ENCODE results near the gene DLG2. TPM values are rescaled to one million over a fixed set of nuclear protein-coding genes. Genes with fewer than 3 reads are reported as not detected.

DLG2 gene
- total and polyA plus RNA-seq, 12 donors = 1.0 to 14.8 (median 7.4) TPM

GRCh38 chr11:83410605-83411565, 2216.3 kb downstream of the DLG2 start:
- H3K27me3 ChIP-seq = no peaks in the 10 kb centered on the region
- WGBS, 2 donors = 61 to 85% methylated on average over 2 of the region's 2 CpGs
- no peak for TF ChIP-seq CTCF (IDR thresholded peaks at IDR 0.05)
- H3K27ac ChIP-seq = no peak overlapping the region
- no peak for DNase-seq
- H3K4me1 ChIP-seq = peaks cover 0 to 21% (median 7%) of the 10 kb centered on the region in 9 donors
- intact Hi-C loops (cut with DNase I) = no loop called here
- peak in 5 of 8 donors; percentile 12 to 46 (median 37) for ATAC-seq
- no peak overlapping the region for H3K4me3 ChIP-seq
- no peaks in the 10 kb centered on the region for H3K9me3 ChIP-seq
- H3K36me3 ChIP-seq = no peaks in the 10 kb centered on the region

- no peak overlapping the region for H3K4me3 ChIP-seq
- H3K4me1 ChIP-seq = peaks cover 0 to 21% (median 7%) of the 10 kb centered on the region in 9 donors
- no peaks in the 10 kb centered on the region for H3K36me3 ChIP-seq
- no peaks in the 10 kb centered on the region for H3K27me3 ChIP-seq
- DNase-seq = peak; percentile 6 to 15
- H3K27ac ChIP-seq = no peak overlapping the region
- intact Hi-C loops (cut with DNase I) = no loop called here
- WGBS, 2 donors = 48% methylated on average over 2 of the region's 2 CpGs
- peak in 6 of 8 donors; percentile 61 to 94 (median 84) for ATAC-seq
- no peaks in the 10 kb centered on the region for H3K9me3 ChIP-seq
- TF ChIP-seq CTCF (IDR thresholded peaks at IDR 0.05) = no peak
These were observed 2217.3 kb downstream of the DLG2 start for GRCh38 chr11:83409891-83410290.

- no peak for DNase-seq
- TF ChIP-seq CTCF (IDR thresholded peaks at IDR 0.05) = no peak
- H3K27me3 ChIP-seq = no peaks in the 10 kb centered on the region
- 68 to 78% methylated on average over 1 of the region's 1 CpG for WGBS, 2 donors
- no peaks in the 10 kb centered on the region for H3K36me3 ChIP-seq
- intact Hi-C loops (cut with DNase I) = no loop called here
- H3K4me1 ChIP-seq = peaks cover 0 to 21% (median 7%) of the 10 kb centered on the region in 9 donors
- peak in 2 of 8 donors; percentile 23 to 41 for ATAC-seq
- H3K4me3 ChIP-seq = no peak overlapping the region
- no peaks in the 10 kb centered on the region for H3K9me3 ChIP-seq
- no peak overlapping the region for H3K27ac ChIP-seq
These were observed 2217.7 kb downstream of the DLG2 start for GRCh38 chr11:83409476-83409875.

GRCh38 chr11:83408946-83409345, 2218.2 kb downstream of the DLG2 start:
- H3K9me3 ChIP-seq = no peaks in the 10 kb centered on the region
- WGBS, 2 donors = 50 to 58% methylated on average over 1 of the region's 1 CpG
- intact Hi-C loops (cut with DNase I) = no loop called here
- no peak for TF ChIP-seq CTCF (IDR thresholded peaks at IDR 0.05)
- no peak overlapping the region for H3K27ac ChIP-seq
- DNase-seq (no peak), ATAC-seq (no peak)
- peaks cover 0 to 21% (median 7%) of the 10 kb centered on the region in 9 donors for H3K4me1 ChIP-seq
- no peak overlapping the region for H3K4me3 ChIP-seq
- H3K27me3 ChIP-seq = no peaks in the 10 kb centered on the region
- H3K36me3 ChIP-seq = no peaks in the 10 kb centered on the region

Other genes with a start within 250 kb of the DLG2 start
- 10 to 100 TPM; 44.3 to 63.2 (median 51.6) TPM for gene TMEM126B, start 1.2 kb upstream of the DLG2 start, total RNA-seq
- gene TMEM126B, start 1.2 kb upstream of the DLG2 start, polyA plus RNA-seq = 100 to 1,000 TPM in 1 of 2 donors, 10 to 100 TPM in 1; 62.7 to 137 TPM
- gene TMEM126A, start 20.6 kb upstream of the DLG2 start, total RNA-seq = 10 to 100 TPM; 56.9 to 79.3 (median 67.3) TPM
- gene TMEM126A, start 20.6 kb upstream of the DLG2 start, polyA plus RNA-seq = 100 to 1,000 TPM; 107 to 153 TPM
- gene CREBZF, start 37.8 kb upstream of the DLG2 start, total RNA-seq = 10 to 100 TPM; 10.5 to 17.7 (median 13.0) TPM
- gene CREBZF, start 37.8 kb upstream of the DLG2 start, polyA plus RNA-seq = 10 to 100 TPM in 1 of 2 donors, 1 to 10 TPM in 1; 9.9 to 20.6 TPM
- under 1 TPM; 0.22 to 0.83 (median 0.59) TPM for gene CCDC89, start 58.9 kb upstream of the DLG2 start, total RNA-seq
- under 1 TPM; 0.29 to 0.38 TPM for gene CCDC89, start 58.9 kb upstream of the DLG2 start, polyA plus RNA-seq
- 10 to 100 TPM in 1 of 10 donors, 1 to 10 TPM in 9; 3.5 to 16.1 (median 5.3) TPM for gene SYTL2, start 183.8 kb upstream of the DLG2 start, total RNA-seq
- 1 to 10 TPM; 2.9 to 5.3 TPM for gene SYTL2, start 183.8 kb upstream of the DLG2 start, polyA plus RNA-seq
- gene CCDC83, start 228.0 kb upstream of the DLG2 start, total RNA-seq = not detected
- not detected for gene CCDC83, start 228.0 kb upstream of the DLG2 start, polyA plus RNA-seq

All from heart right ventricle (tissue), 16 donors.